Stimulated activated CD4-positive, alpha-beta T cell treated with anti-CD3 and anti-CD28 coated beads, Interleukin-12 subunit alpha, Interleukin-12 subunit beta, amount 100 ng/mL, for 4 hours (primary cell): ENCODE results near the gene THSD4.

ENCODE experiments used
- DNase-seq: peaks from one replicate; pipeline ENCODE4 v3.0.0-alpha.2; 2020

THSD4 gene

DNA sequence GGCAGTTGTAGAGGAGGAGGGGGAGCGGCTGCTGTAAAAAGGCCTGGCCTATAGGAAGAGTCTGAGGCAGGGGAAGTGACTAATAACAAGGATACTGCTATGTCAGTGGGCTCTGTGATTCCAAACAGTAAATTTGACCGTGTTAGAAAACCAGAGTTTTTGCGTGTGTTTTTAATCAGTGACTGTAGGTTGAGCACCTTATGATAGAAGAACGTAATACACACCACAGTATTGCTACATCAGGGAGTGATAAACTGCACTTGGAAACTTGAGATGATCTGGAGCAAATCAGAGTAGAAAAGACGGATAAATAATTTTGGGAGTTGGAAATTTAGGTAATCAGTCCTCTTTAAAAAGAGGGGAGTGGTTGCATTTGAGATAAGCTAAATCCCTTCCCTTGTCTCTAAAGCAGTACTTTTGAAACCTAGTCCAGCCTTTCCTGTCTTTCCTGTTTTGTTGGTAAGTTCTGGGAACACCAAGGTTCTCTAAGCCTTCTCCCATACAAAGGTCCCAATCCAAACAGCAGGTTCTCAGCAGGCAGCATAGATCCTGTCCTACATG, 564.6 kb downstream of the THSD4 start:
- DNase-seq, result no peak

DNA sequence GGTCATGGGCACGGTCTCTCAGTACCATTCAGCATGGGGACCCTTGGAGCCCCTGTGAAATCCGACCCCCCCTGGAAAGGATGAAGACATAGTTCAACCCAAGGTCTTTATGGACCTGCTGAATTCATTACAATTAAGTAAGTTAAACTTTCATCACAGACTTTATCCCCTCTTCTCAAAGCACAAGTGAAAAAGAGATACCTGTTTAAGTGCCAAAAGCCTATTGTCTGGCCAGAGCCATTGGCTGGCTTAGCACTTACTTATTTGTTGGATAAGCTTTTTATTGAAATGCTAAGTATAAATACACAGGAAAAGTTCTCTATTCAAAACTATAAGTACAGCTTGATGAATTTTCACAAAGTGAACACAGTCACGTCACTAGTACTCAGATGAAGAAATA, 566.7 kb downstream of the THSD4 start:
- no peak for DNase-seq

- DNase-seq, result no peak
Observed at GRCh38 chr15:71683411-71684274, 568.4 kb downstream of the THSD4 start.

DNA sequence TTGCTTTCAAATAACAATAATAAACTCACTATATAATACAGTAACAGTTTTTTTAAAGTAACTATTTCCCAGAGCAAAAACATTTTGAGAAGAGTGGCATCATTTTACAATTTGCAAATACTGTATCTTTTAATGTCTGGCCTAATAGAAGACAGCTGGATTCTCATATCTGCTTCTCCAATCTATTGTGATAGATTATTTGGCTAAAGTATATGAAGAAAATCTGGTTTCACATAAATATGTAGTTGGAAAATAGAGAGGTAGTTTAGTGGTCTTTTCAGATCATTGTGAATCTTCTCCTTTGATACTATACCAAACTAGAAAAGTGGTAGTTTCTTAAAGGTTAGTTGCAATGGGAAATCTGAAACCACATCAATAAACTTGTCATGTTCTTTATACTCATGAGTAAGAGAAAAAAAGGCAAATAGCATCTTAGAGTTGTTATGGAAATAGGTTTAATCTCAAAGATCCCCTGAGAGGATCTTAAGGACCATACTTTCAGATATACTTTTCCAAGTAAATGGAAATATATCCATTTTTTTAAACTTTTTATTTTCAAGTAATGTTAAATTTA, 570.2 kb downstream of the THSD4 start:
- no peak for DNase-seq

- no peak for DNase-seq
Observed at GRCh38 chr15:71686221-71687050, 571.2 kb downstream of the THSD4 start.

DNA sequence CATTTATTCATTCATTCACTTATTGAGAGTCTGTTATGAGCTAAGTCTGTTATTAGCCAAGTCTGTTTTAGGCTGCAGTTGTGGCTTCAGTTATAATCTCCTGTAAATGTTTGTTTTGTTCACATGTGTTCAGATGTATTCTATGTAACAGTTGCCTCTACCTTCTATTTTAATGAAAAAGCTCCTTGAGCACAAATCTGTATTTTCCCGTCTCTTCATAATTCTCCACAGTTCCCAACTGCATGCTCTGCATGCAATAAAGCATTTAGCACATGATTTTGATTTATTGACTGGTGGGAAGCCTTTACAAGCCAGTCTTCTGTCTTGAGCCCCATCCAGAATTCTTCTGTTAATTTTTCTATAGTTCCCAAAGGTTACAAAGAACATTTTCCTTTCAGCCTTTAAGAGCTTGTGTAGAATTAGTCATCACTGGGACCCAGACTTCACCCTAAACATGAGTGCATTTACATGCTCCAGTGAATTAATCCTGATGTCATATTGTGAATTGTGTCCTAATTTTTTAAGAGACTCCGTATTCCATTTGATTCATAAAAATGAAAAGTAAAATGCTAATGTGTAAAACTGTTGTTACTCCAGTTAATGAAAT, 572.7 kb downstream of the THSD4 start:
- no peak for DNase-seq

DNA sequence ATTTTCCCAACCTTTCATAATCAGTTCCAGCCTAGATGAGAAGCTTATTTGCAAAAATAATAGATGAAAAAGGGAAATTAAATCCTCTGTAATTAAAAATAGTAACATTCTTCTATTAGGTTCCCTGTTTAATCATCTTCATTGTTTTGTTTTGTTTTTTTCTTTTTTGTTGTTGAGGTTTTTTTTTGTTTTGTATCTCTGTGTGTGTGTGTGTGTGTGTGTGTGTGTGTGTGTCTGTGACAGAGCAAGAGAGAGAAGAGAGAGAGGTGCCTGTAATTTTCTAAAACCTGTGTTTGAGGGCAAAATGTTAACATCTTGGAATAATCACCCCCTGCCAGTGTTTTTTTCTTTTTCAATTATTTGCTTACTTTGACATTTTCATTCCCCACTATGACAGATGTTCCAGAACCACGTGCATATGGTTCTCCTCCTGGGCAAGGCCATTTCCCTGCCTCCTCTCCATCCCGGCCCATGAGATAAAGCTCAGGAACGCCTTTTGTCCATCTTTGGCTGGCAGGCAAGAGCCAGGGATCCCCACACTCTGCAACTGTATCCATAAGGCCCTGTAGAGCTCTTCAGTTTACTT, 573.3 kb downstream of the THSD4 start:
- DNase-seq, result no peak

- no peak for DNase-seq
Observed at GRCh38 chr15:71691081-71691457, 575.8 kb downstream of the THSD4 start.

GRCh38 chr15:71691458-71692417, 576.5 kb downstream of the THSD4 start:
- DNase-seq, result no peak

DNA sequence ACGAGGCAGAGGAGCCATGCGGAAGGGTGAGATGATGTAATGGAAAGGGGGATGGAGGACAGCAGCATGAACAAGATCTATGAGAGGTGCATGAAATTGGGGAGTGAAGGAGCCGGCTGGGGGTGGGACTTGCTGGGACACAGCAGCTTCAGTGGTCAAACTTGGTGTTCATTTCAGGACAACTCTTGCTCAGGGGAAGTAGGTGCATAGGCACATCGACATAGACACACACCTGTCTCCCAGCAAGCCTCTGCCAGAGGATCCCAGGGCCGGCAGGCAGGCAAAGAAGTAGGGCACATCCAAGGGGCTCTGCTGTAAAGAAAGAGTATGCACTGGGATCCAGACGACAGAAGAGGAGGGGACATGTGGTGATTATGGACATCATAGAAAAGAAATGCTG, 582.0 kb downstream of the THSD4 start:
- DNase-seq, result no peak

GRCh38 chr15:71698030-71698429, 582.8 kb downstream of the THSD4 start:
- DNase-seq, result no peak

- DNase-seq, result no peak
Observed at GRCh38 chr15:71698742-71699141, 583.5 kb downstream of the THSD4 start.

DNA sequence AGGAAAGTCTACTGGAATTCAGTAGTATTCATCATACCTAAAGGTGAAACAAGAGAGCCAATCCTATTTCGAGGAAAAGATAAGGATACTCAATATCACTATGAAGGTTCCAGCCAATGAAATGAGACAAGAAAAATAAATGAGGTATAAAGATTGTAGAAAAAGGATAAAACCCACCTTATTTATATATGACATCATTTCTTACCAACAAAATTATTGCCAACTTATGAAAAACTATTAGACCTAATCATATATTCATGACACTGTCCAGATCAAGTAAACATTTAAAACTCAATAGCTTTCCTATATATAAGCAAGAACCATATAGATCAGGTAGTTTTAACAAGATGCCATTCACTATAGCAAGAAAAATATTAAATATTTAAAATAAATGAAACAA, 584.7 kb downstream of the THSD4 start:
- DNase-seq, result no peak

GRCh38 chr15:71701808-71702207, 586.5 kb downstream of the THSD4 start:
- DNase-seq, result no peak

DNA sequence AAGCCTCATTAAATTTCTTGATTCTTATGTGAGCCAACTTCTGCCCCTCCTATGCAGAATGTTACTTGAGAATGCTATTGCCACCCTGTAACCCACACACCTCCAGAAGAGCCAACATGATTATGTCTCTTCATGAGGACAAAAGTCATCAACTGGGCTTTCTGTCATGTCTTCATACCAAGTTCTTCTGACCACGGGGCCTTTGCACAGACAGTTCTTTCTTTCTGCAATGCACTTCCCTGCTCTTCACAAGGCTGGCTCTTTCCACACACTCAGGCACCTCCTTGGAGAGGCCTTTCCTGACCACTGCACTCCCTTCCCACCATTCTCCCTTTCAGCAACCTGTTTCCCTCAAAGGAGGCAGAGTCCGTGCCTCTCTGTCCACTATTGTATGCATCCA, 587.2 kb downstream of the THSD4 start:
- no peak for DNase-seq

GRCh38 chr15:71705151-71705550, 589.9 kb downstream of the THSD4 start:
- DNase-seq, result no peak

GRCh38 chr15:71706461-71707229, 591.4 kb downstream of the THSD4 start:
- no peak for DNase-seq

GRCh38 chr15:71707230-71708050, 592.2 kb downstream of the THSD4 start:
- DNase-seq, result no peak

GRCh38 chr15:71708051-71708429, 592.8 kb downstream of the THSD4 start:
- no peak for DNase-seq

- DNase-seq, result no peak
Observed at GRCh38 chr15:71708741-71709140, 593.5 kb downstream of the THSD4 start.
